LHCN-M2 (cell line): ENCODE results near the gene RGR. TPM values are rescaled to one million over a fixed set of nuclear protein-coding genes. Genes with fewer than 3 reads are reported as not detected.

Source experiments
- DNase-seq: peaks from one replicate; pipeline ENCODE4 v3.0.0-alpha.2; 2012; ENCODE audit warnings: low read depth
- total RNA-seq: library from RNA; depleted of rRNA; stranded (reverse); fragments of >200 nt; gene quantifications from 2 replicates; pipeline ENCODE4 v1.2.3, GENCODE V29; 2014; rRNA removed

Gene RGR
- total RNA-seq, 1 experiment from 2014 or later = not detected

- no peak for DNase-seq
Measured at GRCh38 chr10:84294766-84295447, 50.1 kb downstream of the RGR start.

GRCh38 chr10:84296091-84296981 lies 51.5 kb downstream of the RGR start:
- DNase-seq = peak; percentile 88

- DNase-seq = no peak
Measured at GRCh38 chr10:84298057-84298456, 53.2 kb downstream of the RGR start.

- no peak for DNase-seq
Measured at GRCh38 chr10:84302223-84302622, 57.4 kb downstream of the RGR start.

GRCh38 chr10:84306751-84307384 lies 62.0 kb downstream of the RGR start:
- no peak for DNase-seq

- DNase-seq = no peak
Measured at GRCh38 chr10:84308021-84308420, 63.2 kb downstream of the RGR start.

DNA sequence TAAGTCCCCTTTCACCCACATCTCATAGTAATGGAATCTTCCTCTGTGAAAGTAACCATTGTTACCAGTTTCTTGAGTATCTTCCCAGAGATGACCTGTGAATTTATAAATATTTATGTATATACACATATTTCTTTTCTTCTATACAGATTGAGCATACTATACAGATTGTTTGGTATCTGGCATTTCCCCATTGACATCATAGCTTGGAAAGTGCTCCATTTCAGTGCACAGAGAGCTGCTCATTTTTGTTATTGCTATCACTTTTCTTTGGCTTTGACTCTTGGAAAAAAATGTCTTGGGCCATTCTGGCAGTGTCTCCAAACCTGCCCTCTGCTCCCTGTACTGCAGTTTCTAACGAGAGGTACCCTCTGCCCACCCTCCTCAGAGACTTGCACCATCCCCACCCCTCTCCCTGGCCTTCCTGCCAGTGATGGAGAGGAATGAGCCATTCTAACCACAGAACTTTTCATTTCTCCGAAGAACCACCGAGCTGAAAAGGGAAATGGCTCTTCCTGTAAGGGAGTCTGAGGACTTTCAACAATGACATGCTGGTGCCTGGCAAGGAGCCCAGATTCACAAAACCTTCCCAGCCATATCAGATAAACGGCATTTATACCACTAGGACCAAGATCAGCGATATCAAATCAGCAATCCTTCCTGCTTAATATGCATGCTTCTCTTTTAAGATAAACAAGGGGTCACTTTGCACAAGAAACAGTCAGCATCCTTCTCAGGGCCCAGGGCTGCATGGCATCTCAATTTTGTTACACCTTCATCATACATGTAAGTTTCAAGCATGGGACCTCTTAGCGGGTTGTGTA lies 63.8 kb downstream of the RGR start:
- DNase-seq = peak; percentile 52

Other genes starting within 250 kb of the RGR start
- gene GHITM, start 105.5 kb upstream of the RGR start, total RNA-seq = 173 and 191 TPM in 2 replicates
- not detected in 2 replicates for gene GPR15LG, start 71.3 kb upstream of the RGR start, total RNA-seq
- gene CDHR1, start 50.5 kb upstream of the RGR start, total RNA-seq = not detected in 2 replicates
- not detected in 2 replicates for gene LRIT2, start 19.5 kb upstream of the RGR start, total RNA-seq
- gene LRIT1, start 3.5 kb upstream of the RGR start, total RNA-seq = not detected in 2 replicates
- 20.8 and 25.0 TPM in 2 replicates for gene CCSER2, start 83.5 kb downstream of the RGR start, total RNA-seq